Measurements from ENCODE around the gene SERTM1.

DNA sequence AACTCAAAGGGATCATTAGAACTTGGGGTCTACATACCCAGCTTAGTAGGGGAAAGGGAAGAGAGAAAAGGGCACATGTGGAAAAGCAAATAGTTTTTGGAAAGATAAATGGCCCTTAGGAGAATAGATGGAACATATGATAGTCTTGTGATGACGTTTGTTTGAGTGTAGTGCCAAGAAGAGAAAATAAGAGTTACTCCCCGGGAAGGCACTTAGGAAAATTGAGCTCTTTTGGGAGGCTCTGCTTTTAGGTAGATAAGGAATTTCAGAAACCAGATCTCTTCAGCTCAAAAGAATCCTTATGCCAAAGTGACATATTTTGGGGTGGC lies 44.8 kb upstream of the SERTM1 start:
- TF ChIP-seq POLR2A (IDR thresholded peaks at IDR 0.05), result no peak
- TF ChIP-seq, protein P1, sequence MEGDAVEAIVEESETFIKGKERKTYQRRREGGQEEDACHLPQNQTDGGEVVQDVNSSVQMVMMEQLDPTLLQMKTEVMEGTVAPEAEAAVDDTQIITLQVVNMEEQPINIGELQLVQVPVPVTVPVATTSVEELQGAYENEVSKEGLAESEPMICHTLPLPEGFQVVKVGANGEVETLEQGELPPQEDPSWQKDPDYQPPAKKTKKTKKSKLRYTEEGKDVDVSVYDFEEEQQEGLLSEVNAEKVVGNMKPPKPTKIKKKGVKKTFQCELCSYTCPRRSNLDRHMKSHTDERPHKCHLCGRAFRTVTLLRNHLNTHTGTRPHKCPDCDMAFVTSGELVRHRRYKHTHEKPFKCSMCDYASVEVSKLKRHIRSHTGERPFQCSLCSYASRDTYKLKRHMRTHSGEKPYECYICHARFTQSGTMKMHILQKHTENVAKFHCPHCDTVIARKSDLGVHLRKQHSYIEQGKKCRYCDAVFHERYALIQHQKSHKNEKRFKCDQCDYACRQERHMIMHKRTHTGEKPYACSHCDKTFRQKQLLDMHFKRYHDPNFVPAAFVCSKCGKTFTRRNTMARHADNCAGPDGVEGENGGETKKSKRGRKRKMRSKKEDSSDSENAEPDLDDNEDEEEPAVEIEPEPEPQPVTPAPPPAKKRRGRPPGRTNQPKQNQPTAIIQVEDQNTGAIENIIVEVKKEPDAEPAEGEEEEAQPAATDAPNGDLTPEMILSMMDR (IDR thresholded peaks at IDR 0.05), result no peak
